Left ventricle myocardium superior (tissue), 1 donor: ENCODE results near the gene SLC44A1. TPM values are rescaled to one million over a fixed set of nuclear protein-coding genes. Genes with fewer than 3 reads are reported as not detected.

Experiments
- ATAC-seq: fragments of 200-7000 bp; cut with Tn5 transposase; one replicate; pipeline ENCODE4 v1.9.1; 2020; ENCODE audit warnings: mild to moderate bottlenecking, moderate library complexity
- DNase-seq: peaks from one replicate; pipeline ENCODE4 v3.0.0-alpha.2; 2020
- intact Hi-C: fragments of 100-400 bp; cut with micrococcal nuclease; formaldehyde crosslinking; loops from one replicate; pipeline ENCODE4 v1.11.0; 2022
- total RNA-seq: library from RNA; stranded (reverse); fragmentation: NEBNext Ultra II Directional; extraction: Animal tissue kit (Norgen Biotek cat#: 25700); gene quantifications from one replicate; pipeline ENCODE4 v1.2.1, GENCODE V29; 2021
- donor health status: DM: no; HTN: yes; CAD: no; lungs with severe emphysema.

SLC44A1 gene
- total RNA-seq, 1 donor from 2014 or later: 14.3 TPM

- intact Hi-C loops: no loop called here
- ATAC-seq: no peak
- no peak for DNase-seq
Observed at GRCh38 chr9:105360344-105360743, 115.9 kb downstream of the SLC44A1 start.

DNA sequence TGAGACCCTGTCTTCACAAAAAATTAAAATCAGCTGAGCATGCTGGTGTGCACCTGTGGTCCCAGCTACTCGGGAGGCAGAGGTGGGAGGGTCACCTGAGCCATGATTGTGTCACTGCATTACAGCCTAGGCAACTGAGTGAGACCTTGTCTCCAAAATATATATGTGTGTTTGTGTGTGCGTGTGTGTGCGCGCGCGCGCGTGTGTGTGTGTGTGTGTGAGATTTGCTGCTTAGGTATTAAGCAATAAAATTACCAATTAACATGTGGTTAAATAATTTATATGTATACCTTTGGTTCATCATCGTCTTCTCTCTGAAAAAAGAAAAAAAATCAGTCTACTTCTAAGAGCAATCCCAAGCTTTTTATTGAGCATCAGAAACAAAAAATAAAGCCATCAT lies 117.4 kb downstream of the SLC44A1 start:
- no peak for ATAC-seq

DNA sequence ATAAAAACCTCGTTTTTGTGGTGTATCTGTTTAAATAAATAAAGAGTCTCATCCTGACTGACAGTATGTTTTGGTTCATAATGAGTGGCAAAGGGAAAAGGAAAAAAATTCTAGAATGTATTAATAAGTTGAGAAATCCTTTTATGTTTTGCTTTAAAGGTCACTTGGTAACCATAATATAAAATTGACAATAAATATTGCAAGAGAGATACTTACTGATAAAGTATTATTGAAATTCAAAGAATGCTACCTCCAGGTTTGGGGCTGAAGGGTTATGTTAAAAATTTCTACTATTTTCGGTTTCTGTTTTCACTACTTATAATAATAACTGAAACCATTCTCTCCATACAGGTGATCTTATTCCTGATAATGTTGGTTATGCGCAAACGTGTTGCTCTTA lies 118.0 kb downstream of the SLC44A1 start:
- ATAC-seq (no peak), DNase-seq (no peak)
- intact Hi-C loops: no loop called here

More for the DNA sequence above, 117.4 kb downstream of the SLC44A1 start:
- intact Hi-C loops: no loop called here
- DNase-seq: no peak

GRCh38 chr9:105363837-105364236 lies 119.4 kb downstream of the SLC44A1 start:
- intact Hi-C loops: no loop called here
- no peak for ATAC-seq
- DNase-seq: no peak

DNA sequence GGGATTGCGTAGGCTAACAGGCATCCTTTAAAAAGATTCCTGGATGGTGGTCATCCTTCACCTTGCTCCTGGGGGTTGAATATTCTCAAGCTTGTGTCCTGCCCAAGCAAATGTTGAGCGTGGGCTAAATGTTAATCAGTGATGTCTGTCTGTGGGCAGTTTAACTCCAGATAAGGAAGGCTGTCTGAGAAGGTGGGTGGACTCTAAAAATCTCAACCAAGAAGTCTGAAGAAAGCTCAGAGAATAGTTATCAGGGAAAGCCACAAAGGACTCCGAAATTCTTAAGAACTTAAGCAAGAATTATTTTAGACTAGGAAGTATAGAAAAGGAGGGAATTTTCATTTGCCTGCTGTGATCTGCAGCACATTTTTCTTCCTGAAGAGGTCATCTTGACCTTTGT lies 125.5 kb downstream of the SLC44A1 start:
- intact Hi-C loops: no loop called here

DNA sequence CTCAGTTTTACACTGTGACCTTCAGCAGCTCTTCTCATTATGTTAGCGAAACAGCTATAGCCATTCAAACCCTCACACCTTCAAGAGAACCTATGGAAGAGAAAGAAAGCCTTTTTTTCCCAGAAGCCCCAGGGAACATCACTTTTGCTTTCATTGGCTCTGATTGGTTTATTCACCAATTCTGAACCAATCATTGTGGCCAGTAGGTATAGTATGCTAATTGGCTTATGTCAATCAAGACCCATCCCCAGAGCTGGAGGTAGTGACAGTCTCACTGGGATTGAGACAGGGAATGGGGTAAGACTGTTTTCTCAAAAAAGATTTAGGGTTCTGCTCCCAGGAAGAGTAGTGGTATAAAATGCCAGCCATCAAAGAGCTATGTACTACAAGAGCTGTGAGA lies 129.3 kb downstream of the SLC44A1 start:
- DNase-seq: no peak
- ATAC-seq: no peak
- intact Hi-C loops: no loop called here

More for the DNA sequence above, 125.5 kb downstream of the SLC44A1 start:
- DNase-seq (no peak), ATAC-seq (no peak)

GRCh38 chr9:105375323-105375722 lies 130.9 kb downstream of the SLC44A1 start:
- DNase-seq (no peak), ATAC-seq (no peak)
- intact Hi-C loops: no loop called here

- DNase-seq (no peak), ATAC-seq (no peak)
- intact Hi-C loops: no loop called here
Observed at GRCh38 chr9:105376893-105377292, 132.4 kb downstream of the SLC44A1 start.

DNA sequence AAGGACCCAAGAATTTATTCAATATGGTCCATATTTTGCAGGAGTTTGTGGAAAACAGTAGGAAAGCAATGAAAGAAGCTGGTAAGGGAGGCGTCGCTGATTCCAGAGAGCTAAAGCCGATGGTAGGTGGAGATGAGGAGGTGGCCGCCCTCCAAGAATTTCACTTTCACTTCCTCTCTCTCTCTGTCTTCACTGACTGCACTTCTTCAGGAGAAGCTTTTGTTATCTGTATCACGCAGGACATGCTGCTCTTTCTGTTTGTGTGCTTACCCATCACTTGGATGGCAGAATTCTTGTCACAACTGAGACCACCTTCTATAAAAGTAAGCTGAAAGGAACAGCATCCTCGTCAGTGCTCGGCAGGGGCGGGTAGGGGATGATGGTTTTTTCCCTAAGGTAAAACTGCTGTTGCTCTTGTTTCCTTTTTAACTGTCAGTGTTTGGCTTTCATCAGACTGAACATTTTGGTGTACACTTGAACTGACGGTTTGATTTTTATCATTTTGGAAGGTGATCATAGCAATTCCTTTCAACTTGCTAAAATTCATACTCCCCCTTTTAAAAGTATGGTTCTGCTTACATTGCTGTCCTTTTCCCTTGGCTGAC lies 141.0 kb downstream of the SLC44A1 start:
- ATAC-seq (peak; percentile 47), DNase-seq (no peak)
- intact Hi-C loops: no loop called here

DNA sequence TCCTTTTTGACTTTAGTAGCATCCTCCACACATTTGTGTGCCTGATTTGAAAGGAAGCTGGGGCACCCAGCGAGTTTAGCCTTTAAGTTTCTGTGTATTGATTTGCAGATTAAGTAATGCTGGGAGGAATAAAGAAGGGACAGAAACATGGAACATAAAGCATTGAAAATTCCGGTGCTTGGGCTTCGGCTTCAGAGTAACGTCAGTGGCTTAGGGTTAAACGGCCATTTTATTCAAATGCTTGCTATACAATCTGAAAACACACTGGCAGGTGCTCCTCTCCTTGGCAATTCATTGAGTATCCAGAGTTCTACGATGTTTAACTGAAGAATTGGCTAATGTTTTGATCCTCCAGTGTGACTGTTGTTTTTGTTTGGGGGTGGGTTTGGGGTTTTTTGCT lies 145.3 kb downstream of the SLC44A1 start:
- no peak for ATAC-seq
- intact Hi-C loops: no loop called here
- DNase-seq: no peak

- intact Hi-C loops: no loop called here
- DNase-seq (no peak), ATAC-seq (no peak)
Observed at GRCh38 chr9:105390871-105391270, 146.4 kb downstream of the SLC44A1 start.

DNA sequence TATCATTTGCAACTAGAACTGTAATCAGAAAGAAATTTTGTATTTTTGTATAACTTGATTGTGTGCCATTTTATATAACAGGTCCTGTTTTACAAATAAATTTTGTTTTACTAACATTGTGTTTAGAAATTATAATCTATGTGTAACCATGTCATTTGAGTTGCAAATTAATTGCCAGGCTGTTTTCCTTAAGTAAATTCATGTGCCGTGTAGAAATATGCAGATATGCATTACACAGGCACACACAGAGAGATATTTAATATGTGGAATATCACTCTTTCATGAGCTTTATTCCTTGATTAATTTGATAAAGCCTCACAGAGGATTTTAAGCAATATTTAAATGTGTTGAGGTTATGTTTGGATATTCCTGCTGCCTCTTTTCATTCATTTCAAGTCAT lies 146.8 kb downstream of the SLC44A1 start:
- intact Hi-C loops: no loop called here
- ATAC-seq (no peak), DNase-seq (no peak)

- intact Hi-C loops: no loop called here
- DNase-seq: no peak
- ATAC-seq: no peak
Observed at GRCh38 chr9:105392531-105392930, 148.1 kb downstream of the SLC44A1 start.

- no peak for ATAC-seq
- intact Hi-C loops: no loop called here
- no peak for DNase-seq
Observed at GRCh38 chr9:105393576-105394344, 149.3 kb downstream of the SLC44A1 start.

DNA sequence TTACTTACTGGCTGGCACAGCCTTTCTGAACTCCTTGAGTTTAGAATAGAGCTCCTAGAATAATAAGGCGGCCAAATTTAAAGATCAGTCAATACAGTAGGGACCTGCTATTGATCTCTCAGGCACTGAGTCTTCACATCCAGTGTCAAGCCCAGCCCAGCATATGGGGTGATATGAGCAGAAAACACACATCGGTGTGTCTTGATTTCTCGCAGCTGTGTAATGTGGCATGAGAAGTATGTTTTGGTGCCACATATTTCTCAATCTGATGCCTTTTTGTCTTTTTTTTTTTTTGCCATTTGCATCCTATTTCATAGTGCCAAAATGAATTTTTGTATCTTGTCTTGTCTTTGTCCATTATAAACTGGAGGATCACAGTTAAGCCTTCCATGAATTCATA lies 152.0 kb downstream of the SLC44A1 start:
- ATAC-seq: no peak
- intact Hi-C loops: no loop called here
- no peak for DNase-seq

- no peak for DNase-seq
- no peak for ATAC-seq
- intact Hi-C loops: no loop called here
Observed at GRCh38 chr9:105396901-105397300, 152.4 kb downstream of the SLC44A1 start.

DNA sequence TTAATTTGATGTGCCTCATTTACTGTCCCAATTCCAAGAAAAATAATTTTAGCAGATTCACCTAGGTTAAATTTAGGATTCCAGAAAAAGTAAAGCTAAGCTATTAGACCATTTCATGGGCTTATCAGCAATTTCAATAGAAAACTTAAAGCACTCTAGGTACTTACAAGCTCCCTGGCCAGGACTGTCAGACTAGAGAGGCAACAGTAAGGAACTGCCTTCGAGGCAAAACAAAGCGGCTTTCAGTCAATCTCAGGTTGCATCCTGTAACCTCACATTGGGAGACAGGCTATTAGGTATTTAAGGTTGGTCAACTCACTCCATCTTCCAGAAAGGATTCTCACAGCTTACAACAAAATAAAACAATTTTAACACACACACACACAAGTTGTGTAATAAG lies 154.7 kb downstream of the SLC44A1 start:
- intact Hi-C loops: no loop called here
- DNase-seq (no peak), ATAC-seq (no peak)

DNA sequence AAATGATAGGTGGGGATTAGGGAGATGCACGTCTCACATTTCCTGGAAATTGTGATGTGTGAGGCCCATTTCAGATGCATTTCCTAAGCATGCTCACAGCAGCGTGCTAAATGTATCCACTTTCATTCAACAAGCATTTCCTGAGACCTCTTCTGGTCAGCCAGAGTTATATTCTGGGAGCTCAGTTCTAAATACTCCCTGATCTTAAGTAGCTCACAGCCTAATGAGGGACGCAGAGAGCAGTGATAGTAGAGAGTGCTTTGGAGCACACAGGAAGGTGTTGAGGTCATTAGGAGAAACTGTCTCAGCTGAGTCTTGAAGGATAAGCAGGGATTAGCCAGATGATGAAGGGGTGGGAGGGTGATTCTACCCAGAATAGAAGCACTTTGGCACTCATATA lies 157.2 kb downstream of the SLC44A1 start:
- DNase-seq (no peak), ATAC-seq (peak; percentile 35)
- intact Hi-C loops: no loop called here

DNA sequence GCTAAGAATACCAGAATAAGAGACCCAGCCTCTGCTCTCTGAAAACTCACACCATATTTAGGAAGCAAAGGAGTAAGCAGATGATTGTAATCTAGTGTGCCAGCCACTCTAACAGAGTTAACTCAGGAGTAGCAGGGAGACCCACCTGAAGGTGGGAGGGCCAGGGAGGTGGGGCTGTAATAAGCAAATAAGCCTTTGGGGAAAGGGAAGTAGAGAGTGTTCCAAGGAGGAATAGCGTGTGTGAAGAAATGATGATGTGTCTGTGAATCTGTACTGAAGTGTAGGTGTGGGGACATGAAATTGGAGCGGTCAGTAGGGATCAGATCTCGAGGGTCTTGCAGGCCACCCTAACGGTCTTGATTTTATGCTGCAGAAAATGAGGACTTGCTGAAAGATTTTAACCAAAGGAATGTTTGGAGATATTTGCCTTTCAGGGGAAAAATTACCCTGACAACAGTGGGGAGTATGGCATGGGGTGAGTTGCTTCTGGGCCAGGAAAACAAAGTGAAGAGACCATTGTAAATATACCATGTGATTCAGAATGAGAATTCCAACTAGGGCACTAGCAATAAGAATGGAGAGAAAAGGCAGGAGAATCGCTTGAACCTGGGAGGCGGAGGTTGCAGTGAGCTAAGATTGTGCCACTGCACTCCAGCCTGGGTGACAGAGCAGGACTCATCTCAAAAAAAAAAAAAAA lies 159.2 kb downstream of the SLC44A1 start:
- intact Hi-C loops: no loop called here
- DNase-seq (no peak), ATAC-seq (no peak)

GRCh38 chr9:105405514-105406131 lies 161.2 kb downstream of the SLC44A1 start:
- intact Hi-C loops: no loop called here
- ATAC-seq: no peak
- DNase-seq: no peak
